K562 (cell line): ENCODE results near the gene MBOAT2. TPM values are rescaled to one million over a fixed set of nuclear protein-coding genes. Genes with fewer than 3 reads are reported as not detected.

Source experiments
- ATAC-seq: fragments of 200-7000 bp; cut with Tn5 transposase; 3 replicates; pipeline ENCODE4 v1.9.1; 2020; ENCODE audit warnings: moderate library complexity
- BruUV-seq: library from RNA; stranded (reverse); fragments of 400-500 nt; replicated peaks from 2 replicates; lab custom pipeline; 2021; lab: Mats Ljungman, UMichigan
- CTCF ChIA-PET: fragments of 300-600 bp; formaldehyde crosslinking; extraction: SDS; loops from one replicate; lab custom pipeline; 2021; ENCODE audit warnings: low intra/inter-chr PET ratio; lab: Yijun Ruan, JAX
- POLR2A ChIA-PET: fragments of 300-600, 350-650 bp; sonication (Branson Sonifier 250); formaldehyde crosslinking; extraction: SDS; loops from one replicate; lab custom pipeline; 2021; ENCODE audit warnings: antibody characterized with exemption, inconsistent platforms; lab: Yijun Ruan, JAX
- DNase-seq, 4 experiments: peaks; one replicate each; pipeline versions ENCODE4 v3.0.0 to v3.0.0-alpha.2; 2011 to 2018; ENCODE audit warnings: low spot score in 3 of 4, mixed read lengths in 3 of 4; ENCODE audit errors: extremely low read depth in 1 of 4
- FAIRE-seq: peaks from 2 replicates; lab custom pipeline; 2011; peaks lifted over from hg19 to GRCh38; lab: Jason Lieb, UNC
- H2AFZ ChIP-seq: 2 replicates; pipeline ENCODE4 v1.6.0; 2011; ENCODE audit warnings: low read depth, low read length, control low read depth, inconsistent platforms
- H3K27ac ChIP-seq: fragments of 200-600 bp; 3 replicates; pipeline ENCODE4 v1.8.0; 2011; ENCODE audit warnings: low read depth, mild to moderate bottlenecking, control low read depth, inconsistent platforms, low read length, moderate library complexity, mixed read lengths; ENCODE audit errors: extremely low read depth
- H3K27me3 ChIP-seq, 2 experiments: fragments of 300-600 bp in 1 of 2; 2 replicates in 1 of 2; 3 replicates in 1 of 2; pipeline versions ENCODE4 v1.6.0 to v1.8.0; 2011; ENCODE audit warnings: inconsistent platforms in 2 of 2, low read length in 2 of 2, mild to moderate bottlenecking in 1 of 2, mixed read lengths in 1 of 2, moderate library complexity in 1 of 2; ENCODE audit not compliant: control insufficient read depth in 2 of 2, insufficient read depth in 2 of 2
- H3K36me3 ChIP-seq: fragments of 300-600 bp; 3 replicates; pipeline ENCODE4 v1.8.0; 2011; ENCODE audit warnings: mild to moderate bottlenecking, low read length, inconsistent platforms; ENCODE audit not compliant: control insufficient read depth, insufficient read depth
- H3K4me1 ChIP-seq, 2 experiments: fragments of 200-600 bp in 1 of 2; replicated peaks in 1 of 2; 2 replicates in 1 of 2; 3 replicates in 1 of 2; pipeline versions ENCODE4 v1.5.1 to v1.8.0; 2011; ENCODE audit warnings: inconsistent platforms in 2 of 2, low read length in 2 of 2, mild to moderate bottlenecking in 1 of 2, mixed read lengths in 1 of 2, moderate library complexity in 1 of 2; ENCODE audit not compliant: control insufficient read depth in 2 of 2, insufficient read depth in 2 of 2
- H3K4me2 ChIP-seq: 2 replicates; pipeline ENCODE4 v1.6.1; 2011; ENCODE audit warnings: low read length, control low read depth, inconsistent platforms, mixed read lengths; ENCODE audit not compliant: insufficient read depth
- H3K4me3 ChIP-seq: fragments of 200-600 bp; sonication (generic), shearing (Covaris generic); 2 replicates; pipeline ENCODE4 v1.5.1; 2016; ENCODE audit warnings: control low read depth, inconsistent platforms
- H3K79me2 ChIP-seq: fragments of 200-600 bp; 3 replicates; pipeline ENCODE4 v1.8.0; 2011; ENCODE audit warnings: low read length, inconsistent platforms; ENCODE audit not compliant: control insufficient read depth, insufficient read depth
- H3K9ac ChIP-seq, 2 experiments: 2 replicates each; pipeline versions ENCODE4 v1.6.0 to v1.6.1; 2011; ENCODE audit warnings: low read depth in 2 of 2, low read length in 2 of 2, control low read depth in 1 of 2, inconsistent platforms in 1 of 2, mild to moderate bottlenecking in 1 of 2, mixed read lengths in 1 of 2; ENCODE audit not compliant: insufficient read depth in 1 of 2
- H3K9me1 ChIP-seq: one replicate; pipeline ENCODE4 v1.6.0; 2011; ENCODE audit warnings: inconsistent platforms, mild to moderate bottlenecking, low read length, moderate library complexity; ENCODE audit not compliant: control insufficient read depth, insufficient read depth
- H3K9me3 ChIP-seq: replicated peaks from 2 replicates; pipeline ENCODE4 v1.5.1; 2011; ENCODE audit warnings: low read depth, low read length, inconsistent platforms; ENCODE audit not compliant: control insufficient read depth, insufficient read depth
- H4K20me1 ChIP-seq: replicated peaks from 2 replicates; pipeline ENCODE4 v1.6.1; 2011; ENCODE audit warnings: low read length, inconsistent platforms, mixed read lengths; ENCODE audit not compliant: control insufficient read depth, insufficient read depth
- CBFA2T3 ChIP-seq: fragments of 450-650 bp; IDR thresholded peaks from 2 replicates; pipeline ENCODE4 v1.6.1; 2017
- CBFB ChIP-seq: sonication (generic); formaldehyde crosslinking; IDR thresholded peaks from 2 replicates; pipeline ENCODE4 v1.4.0; 2020; ENCODE audit warnings: mild to moderate bottlenecking, missing genetic modification reagents
- ELK3 ChIP-seq: fragments of 450-650 bp; formaldehyde crosslinking; IDR thresholded peaks from 2 replicates; pipeline ENCODE4 v1.4.0; 2020; ENCODE audit warnings: mild to moderate bottlenecking
- EP300 ChIP-seq: IDR thresholded peaks from 2 replicates; pipeline ENCODE4 v1.6.1; 2012; ENCODE audit warnings: low read length, improper control_type of control experiment
- HEY1 ChIP-seq: fragments of 250-450 bp; sonication (Bioruptor Pico); IDR thresholded peaks from 2 replicates; pipeline ENCODE4 v1.5.0; 2020; ENCODE audit warnings: mild to moderate bottlenecking, moderate library complexity, borderline replicate concordance
- MAFF ChIP-seq: IDR thresholded peaks from 2 replicates; pipeline ENCODE4 v1.6.1; 2012; ENCODE audit warnings: low read length, improper control_type of control experiment
- MCM7 ChIP-seq, 2 experiments: fragments of 450-650 bp; IDR thresholded peaks; 2 replicates each; pipeline ENCODE4 v1.6.1; 2016 to 2018
- MEIS2 ChIP-seq: fragments of 450-650 bp; IDR thresholded peaks from 2 replicates; pipeline ENCODE4 v1.6.1; 2014; ENCODE audit warnings: mild to moderate bottlenecking; ENCODE audit not compliant: partially characterized antibody
- NR3C1 ChIP-seq: sonication (generic); formaldehyde crosslinking; IDR thresholded peaks from 2 replicates; pipeline ENCODE4 v1.8.1; 2022; ENCODE audit warnings: missing genetic modification reagents
- PHF20 ChIP-seq: fragments of 450-650 bp; IDR thresholded peaks from 2 replicates; pipeline ENCODE4 v1.6.1; 2018; ENCODE audit not compliant: partially characterized antibody
- POLR3A ChIP-seq: IDR thresholded peaks from 2 replicates; pipeline ENCODE4 v1.6.1; 2011; ENCODE audit warnings: borderline replicate concordance, mild to moderate bottlenecking, moderate library complexity; ENCODE audit not compliant: insufficient read length, insufficient read depth; ENCODE audit errors: extremely low read depth
- PTTG1 ChIP-seq: fragments of 450-650 bp; IDR thresholded peaks from 2 replicates; pipeline ENCODE4 v1.6.1; 2016; ENCODE audit warnings: low read depth, mild to moderate bottlenecking, missing genetic modification characterization, missing compliant biosample characterization
- RCOR1 ChIP-seq, 2 experiments: IDR thresholded peaks; 2 replicates each; pipeline ENCODE4 v1.6.1; 2012; ENCODE audit warnings: low read depth in 2 of 2, low read length in 2 of 2, borderline replicate concordance in 1 of 2, improper control_type of control experiment in 1 of 2
- RFX1 ChIP-seq: fragments of 450-650 bp; IDR thresholded peaks from 2 replicates; pipeline ENCODE4 v1.6.1; 2016; ENCODE audit warnings: mild to moderate bottlenecking, moderate library complexity
- SLC30A9 ChIP-seq: fragments of 250-450 bp; sonication (Bioruptor Pico); IDR thresholded peaks from 2 replicates; pipeline ENCODE4 v1.8.0; 2022; ENCODE audit warnings: mild to moderate bottlenecking, moderate library complexity
- STAT5A ChIP-seq: IDR thresholded peaks from 2 replicates; pipeline ENCODE4 v1.6.1; 2012; ENCODE audit warnings: low read length, inconsistent platforms, borderline replicate concordance
- TRIM28 ChIP-seq: fragments of 450-650 bp; IDR thresholded peaks from 2 replicates; pipeline ENCODE4 v1.6.1; 2017
- ZBTB7A ChIP-seq: IDR thresholded peaks from 2 replicates; pipeline ENCODE4 v1.6.1; 2011; ENCODE audit warnings: low read depth, mild to moderate bottlenecking, low read length, moderate library complexity, borderline replicate concordance; ENCODE audit not compliant: control insufficient read depth
- ZSCAN29 ChIP-seq: fragments of 450-650 bp; IDR thresholded peaks from 2 replicates; pipeline ENCODE4 v1.6.1; 2017
- WGBS: fragments of 100-300 bp; shearing (Covaris generic); methylation state at CpG from one replicate; pipeline ENCODE4 v1.1.6; 2016; ENCODE audit warnings: low coverage, mixed read lengths; ENCODE audit not compliant: insufficient coverage; ENCODE audit errors: missing lambda C conversion rate; 5-methylcytosine and 5-hydroxymethylcytosine counted together
- in situ Hi-C: fragments of 300-500 bp; cut with MboI; formaldehyde crosslinking; loops from 4 replicates; pipeline ENCODE4 v1.15.0; 2018; ENCODE audit warnings: inconsistent platforms, mixed read lengths
- intact Hi-C: fragments of 100-400 bp; cut with micrococcal nuclease; formaldehyde crosslinking; loops from 2 replicates; pipeline ENCODE4 v1.14.2; 2022
- polyA plus RNA-seq, 8 experiments: library from polyadenylated mRNA; depleted of rRNA in 4 of 8; stranded (reverse) in 5 of 8; unstranded in 3 of 8; fragments of >200 nt; fragmentation: Nextera tagmentation in 2 of 8; fragmentation: Illumina TruSeq in 1 of 8; extraction: Ambion mirVana in 2 of 8; extraction: Trizol in 1 of 8; gene quantifications; 2 replicates each; pipeline versions ENCODE4 v1.2.1 to v1.2.3, GENCODE V29; 2011 to 2014; ENCODE audit warnings: inconsistent platforms in 1 of 8, missing spikeins in 1 of 8
- total RNA-seq, 7 experiments: library from RNA; depleted of rRNA in 6 of 7; stranded (reverse); fragments of >200 nt in 6 of 7; fragmentation: Illumina TruSeq in 2 of 7; extraction: Trizol in 2 of 7; gene quantifications; 2 replicates each; pipeline versions ENCODE4 v1.2.1 to v1.2.3, GENCODE V29; 2011 to 2021; ENCODE audit warnings: low replicate concordance in 1 of 7
- TF ChIP-seq, protein P1 (sequence below), 2 experiments: IDR thresholded peaks in 1 of 2; conservative IDR thresholded peaks in 1 of 2; 2 replicates each; pipeline ENCODE4 v1.6.1; 2016; ENCODE audit warnings: low read depth in 2 of 2, mild to moderate bottlenecking in 1 of 2, missing compliant biosample characterization in 1 of 2, missing genetic modification characterization in 1 of 2, moderate library complexity in 1 of 2

Gene MBOAT2
- total and polyA plus RNA-seq, 9 of the 15 experiments (the other 6 are each of a cell fraction or from before 2014, with no cell fraction given) = 8.4 to 122 (median 27.6) TPM

- Histone ChIP-seq H3K9ac (no peak overlapping the region; a peak in 1 of 4 replicates), H3K4me3 (no peak overlapping the region), H3K4me2 (peak overlapping the region; percentile 62), H4K20me1 (no peaks in the 10 kb centered on the region; the same call in 1 of the 2 replicates), H3K36me3 (no peaks in the 10 kb centered on the region; the same call in 2 of the 3 replicates), H3K27me3 (no peaks in the 10 kb centered on the region), H2AFZ (no peak overlapping the region), H3K9me1 (no peaks in the 10 kb centered on the region), H3K27ac (no peak overlapping the region), H3K9me3 (no peaks in the 10 kb centered on the region), H3K4me1 (peaks cover 8 to 39% of the 10 kb centered on the region in 2 experiments), H3K79me2 (peaks cover 83% of the 10 kb centered on the region)
- DNase-seq = peak in 2 of 4 experiments; percentile 49 to 53
- 11% methylated on average over 8 of the region's 8 CpGs for WGBS
- peak; percentile 69 for ATAC-seq
- intact Hi-C loops (no loop called here), in situ Hi-C loops (no loop called here)
- peak; percentile 62 for FAIRE-seq
- POLR2A ChIA-PET = interaction anchor here (1.4 to 1.5 kb wide), 4 partner anchors 9 to 155 kb away, joined by 3 to 6 read pairs (median 5); no protein-coding TSS in a partner anchor
- CTCF ChIA-PET = no interaction called here
- BruUV-seq = no TSS peak
- TF ChIP-seq PHF20 = no peak
- no peak for TF ChIP-seq MAFF
- TF ChIP-seq ELK3 (CRISPR knock-in tag) = no peak
- no peak for TF ChIP-seq CBFB (CRISPR knock-in tag)
- TF ChIP-seq NR3C1 (CRISPR knock-in tag) = no peak
- no peak for TF ChIP-seq ZSCAN29
- TF ChIP-seq PTTG1 (tag) = no peak
- peak; percentile 36; the same call in 1 of the 2 replicates for TF ChIP-seq RFX1
- TF ChIP-seq MCM7 (IDR thresholded peaks at IDR 0.05) = no peak
- no peak for TF ChIP-seq ZBTB7A
- TF ChIP-seq POLR3A = no peak
- TF ChIP-seq EP300 = peak; percentile 23; the same call in 1 of the 2 replicates
- TF ChIP-seq STAT5A = no peak
- TF ChIP-seq CBFA2T3 = peak; percentile 53
- TF ChIP-seq, protein P1, sequence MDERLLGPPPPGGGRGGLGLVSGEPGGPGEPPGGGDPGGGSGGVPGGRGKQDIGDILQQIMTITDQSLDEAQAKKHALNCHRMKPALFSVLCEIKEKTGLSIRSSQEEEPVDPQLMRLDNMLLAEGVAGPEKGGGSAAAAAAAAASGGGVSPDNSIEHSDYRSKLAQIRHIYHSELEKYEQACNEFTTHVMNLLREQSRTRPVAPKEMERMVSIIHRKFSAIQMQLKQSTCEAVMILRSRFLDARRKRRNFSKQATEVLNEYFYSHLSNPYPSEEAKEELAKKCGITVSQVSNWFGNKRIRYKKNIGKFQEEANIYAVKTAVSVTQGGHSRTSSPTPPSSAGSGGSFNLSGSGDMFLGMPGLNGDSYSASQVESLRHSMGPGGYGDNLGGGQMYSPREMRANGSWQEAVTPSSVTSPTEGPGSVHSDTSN (CRISPR knock-in tag; IDR thresholded peaks at IDR 0.05; ENCODE audit: low read depth) = no peak
- TF ChIP-seq, protein P1 (tag; conservative IDR thresholded peaks at IDR 0.05; ENCODE audit: low read depth) = 0 out of 2 replicates have a peak, but pooled peaks have one; percentile 7
- TF ChIP-seq HEY1 (CRISPR knock-in tag) = no peak
- peak; percentile 25 for TF ChIP-seq MEIS2
- peak in 1 of 2 experiments; percentile 43; a peak in 1 of 4 replicates for TF ChIP-seq RCOR1 (IDR thresholded peaks at IDR 0.05; ENCODE audit: borderline replicate concordance in 1 of 2, low read depth in 2 of 2, low read length in 2 of 2)
- no peak for TF ChIP-seq SLC30A9 (CRISPR knock-in tag)
- no peak for TF ChIP-seq TRIM28
Observed at GRCh38 chr2:8976442-8977259, 26.8 kb downstream of the MBOAT2 start.
